GM18873 (cell line): Measurements from ENCODE around the gene RC3H2.
"Not testable (repeated sequence)": the region's sequence is repeated elsewhere in the genome, so short reads cannot be mapped to it uniquely, and the experiment has no call there.

Experiments
- ATAC-seq: cut with Tn5 transposase; IDR thresholded peaks from one replicate; pipeline ENCODE4 v1.9.1; 2021; ENCODE audit warnings: mild to moderate bottlenecking, moderate library complexity, moderate number of reproducible peaks; ENCODE audit not compliant: unreplicated experiment, low FRiP score

The RC3H2 gene

GRCh38 chr9:122814545-122814944 is 90.6 kb downstream of the RC3H2 start:
- no peak for ATAC-seq

GRCh38 chr9:122812736-122813135 is 92.4 kb downstream of the RC3H2 start:
- ATAC-seq, result no peak

- no peak for ATAC-seq
Measured at GRCh38 chr9:122810306-122810946, 94.7 kb downstream of the RC3H2 start.

- ATAC-seq, result not testable (repeated sequence)
Measured at GRCh38 chr9:122809261-122809660, 95.9 kb downstream of the RC3H2 start.

GRCh38 chr9:122808141-122808540 is 97.0 kb downstream of the RC3H2 start:
- no peak for ATAC-seq

- ATAC-seq, result no peak
Measured at GRCh38 chr9:122807271-122807900, 97.8 kb downstream of the RC3H2 start.

- no peak for ATAC-seq
Measured at GRCh38 chr9:122806661-122807060, 98.5 kb downstream of the RC3H2 start.

GRCh38 chr9:122800066-122801060 is 104.8 kb downstream of the RC3H2 start, which contains the start of gene OR1K1:
OR1K1 (plus strand) TSS chr9:122800123; CDS start chr9:122800123, 0 bp downstream.
- ATAC-seq, result no peak

GRCh38 chr9:122797316-122798063 is 107.7 kb downstream of the RC3H2 start:
- ATAC-seq, result no peak
